NOMO-1 treated with dmso at 0.1 percent for 144 hours (cell line): ENCODE data around the gene PODXL2.

Experiments used
- DNase-seq: peaks from one replicate; lab custom pipeline; 2025; ENCODE audit not compliant: unreplicated experiment; lab: John Stamatoyannopoulos, UW

Gene PODXL2

GRCh38 chr3:127628426-127628787, 578 bp upstream of the PODXL2 start:
- no peak for DNase-seq

GRCh38 chr3:127629467-127630403, 750 bp downstream of the PODXL2 start:
- peak; percentile 51 for DNase-seq

GRCh38 chr3:127630811-127631714, 2.1 kb downstream of the PODXL2 start:
- DNase-seq: no peak

- no peak for DNase-seq
Measured at GRCh38 chr3:127632035-127632820, 3.2 kb downstream of the PODXL2 start.

- DNase-seq: no peak
Measured at GRCh38 chr3:127634653-127635052, 5.7 kb downstream of the PODXL2 start.

- peak; percentile 77 for DNase-seq
Measured at GRCh38 chr3:127637546-127637945, 8.6 kb downstream of the PODXL2 start.

GRCh38 chr3:127637971-127638370, 9.0 kb downstream of the PODXL2 start:
- DNase-seq: peak; percentile 23

GRCh38 chr3:127639173-127640041, 10.4 kb downstream of the PODXL2 start:
- no peak for DNase-seq

GRCh38 chr3:127640042-127640355, 11.0 kb downstream of the PODXL2 start:
- DNase-seq: no peak

- no peak for DNase-seq
Measured at GRCh38 chr3:127644641-127645370, 15.8 kb downstream of the PODXL2 start.

- DNase-seq: no peak
Measured at GRCh38 chr3:127645371-127646015, 16.5 kb downstream of the PODXL2 start.

GRCh38 chr3:127646501-127647046, 17.6 kb downstream of the PODXL2 start:
- no peak for DNase-seq

- DNase-seq: no peak
Measured at GRCh38 chr3:127647166-127647844, 18.3 kb downstream of the PODXL2 start.

GRCh38 chr3:127647845-127648204, 18.8 kb downstream of the PODXL2 start:
- DNase-seq: no peak

GRCh38 chr3:127650236-127650635, 21.3 kb downstream of the PODXL2 start:
- no peak for DNase-seq

GRCh38 chr3:127651516-127652172, 22.7 kb downstream of the PODXL2 start:
- DNase-seq: no peak

- no peak for DNase-seq
Measured at GRCh38 chr3:127652246-127652995, 23.4 kb downstream of the PODXL2 start.
